ENCODE data around the gene RNF220. TPM values are rescaled to one million over a fixed set of nuclear protein-coding genes. Genes with fewer than 3 reads are reported as not detected.
"Not testable (repeated sequence)": the region's sequence is repeated elsewhere in the genome, so short reads cannot be mapped to it uniquely, and the experiment has no call there.

RNF220 gene
- polyA plus RNA-seq, 1 donor, result 59.6 TPM

DNA sequence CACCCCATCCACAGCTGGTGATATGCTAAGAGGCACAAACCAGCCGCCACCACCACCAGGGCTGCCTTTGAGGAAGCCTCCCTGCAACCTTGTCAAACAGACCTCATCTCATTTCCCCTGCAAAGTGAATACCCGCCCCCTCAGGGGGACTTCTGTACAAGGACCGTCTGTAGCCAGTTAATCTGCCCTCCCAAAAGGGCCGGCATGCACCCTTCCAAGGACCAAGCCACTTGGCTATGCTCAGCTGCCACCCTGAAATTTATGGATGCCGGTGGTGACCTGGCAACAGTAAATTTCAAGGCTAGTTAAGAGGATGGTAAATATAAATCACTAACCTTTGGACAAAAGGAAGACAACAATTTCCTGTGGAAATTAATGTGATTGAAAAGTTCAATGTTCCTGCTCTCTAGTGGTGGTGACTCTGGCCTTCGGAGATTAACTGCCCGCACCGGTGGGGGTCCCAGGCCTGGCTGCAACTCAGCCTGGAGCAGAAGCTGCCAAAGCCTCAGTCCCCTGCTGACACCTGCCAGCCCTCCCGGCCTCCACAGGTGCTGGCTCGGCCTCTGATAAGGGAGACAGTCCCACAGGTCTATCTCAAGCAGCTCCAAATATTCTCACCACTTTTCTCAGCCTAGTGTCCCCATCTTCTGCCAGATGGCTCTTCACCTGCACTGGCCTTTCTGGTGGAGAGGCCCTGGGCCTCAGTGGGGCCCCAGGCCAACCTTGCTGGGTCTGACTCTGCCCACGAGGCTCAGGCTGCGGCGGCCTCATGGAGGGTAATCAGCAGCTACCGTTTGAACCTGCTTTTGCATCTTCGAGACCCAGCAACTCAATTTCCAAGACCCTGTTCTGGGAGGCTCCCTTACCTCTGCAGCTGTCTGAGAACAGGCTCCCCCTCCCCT is 257.0 kb downstream of the RNF220 start:
- DNase-seq, result no peak

DNA sequence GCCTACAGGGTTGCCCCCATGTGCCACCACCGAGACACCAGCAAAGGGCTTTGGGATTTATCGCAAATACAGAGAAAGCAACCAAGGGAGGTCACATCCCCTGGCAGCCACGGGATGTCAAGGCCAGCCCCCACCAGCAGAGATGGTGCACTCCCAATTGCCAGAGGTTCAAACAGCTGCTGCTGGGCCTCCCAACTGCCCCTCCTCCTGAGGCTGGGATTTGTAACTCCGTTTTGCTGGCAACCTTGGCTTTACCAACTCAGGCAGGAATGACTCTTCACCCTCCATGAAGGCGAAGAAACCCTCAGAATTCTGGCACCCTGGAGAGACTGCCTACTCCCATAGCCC is 257.6 kb downstream of the RNF220 start:
- no peak for DNase-seq

- DNase-seq, result no peak
Observed at GRCh38 chr1:44663417-44663816, 258.4 kb downstream of the RNF220 start.

DNA sequence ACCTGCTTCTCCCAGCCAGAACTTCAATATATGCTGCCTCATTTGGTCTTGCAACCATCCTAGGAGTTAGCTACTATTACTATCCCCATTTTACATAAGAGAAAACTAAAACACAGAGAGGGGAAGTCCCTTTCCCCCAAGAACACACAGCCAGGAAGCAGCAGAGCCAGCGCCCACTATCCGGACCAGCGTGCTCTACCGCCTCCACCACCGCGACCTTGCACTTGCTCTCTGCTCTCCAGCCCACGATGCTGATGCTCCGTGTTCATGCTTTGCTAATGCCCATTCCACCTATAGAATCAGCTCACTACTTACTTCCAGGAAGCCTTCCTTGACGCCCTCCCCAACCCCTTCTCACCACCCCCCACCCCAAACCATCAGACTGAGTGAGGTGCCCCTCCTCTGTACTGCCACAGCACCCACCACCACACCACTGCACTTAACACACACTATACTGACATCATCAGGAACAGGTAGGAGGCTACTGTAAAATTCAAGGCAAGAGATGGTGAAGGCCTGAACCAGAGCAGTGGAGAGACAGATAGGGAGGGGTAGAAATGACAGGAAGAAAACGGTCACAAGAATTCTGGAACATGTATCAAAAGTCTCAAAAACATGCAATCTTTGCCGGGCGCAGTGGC is 259.8 kb downstream of the RNF220 start:
- no peak for DNase-seq

DNA sequence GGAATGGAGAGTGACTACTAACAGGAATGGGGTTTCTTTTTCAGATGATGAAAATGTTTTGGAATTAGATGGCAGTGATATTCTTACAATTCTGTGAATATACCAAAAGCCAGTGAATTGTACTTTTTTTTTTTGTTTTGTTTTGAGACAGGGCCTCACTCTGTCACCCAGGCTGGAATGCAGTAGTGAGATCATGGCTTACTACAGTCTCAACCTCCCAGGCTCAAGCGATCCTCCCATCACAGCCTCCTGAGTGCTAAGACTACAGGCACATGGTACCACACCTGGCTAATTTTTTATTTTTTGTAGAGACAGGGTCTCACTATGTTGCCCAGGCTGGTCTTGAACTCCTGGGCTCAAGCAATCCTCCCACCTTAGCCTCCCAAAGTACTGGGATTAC is 261.7 kb downstream of the RNF220 start:
- DNase-seq, result not testable (repeated sequence)

DNA sequence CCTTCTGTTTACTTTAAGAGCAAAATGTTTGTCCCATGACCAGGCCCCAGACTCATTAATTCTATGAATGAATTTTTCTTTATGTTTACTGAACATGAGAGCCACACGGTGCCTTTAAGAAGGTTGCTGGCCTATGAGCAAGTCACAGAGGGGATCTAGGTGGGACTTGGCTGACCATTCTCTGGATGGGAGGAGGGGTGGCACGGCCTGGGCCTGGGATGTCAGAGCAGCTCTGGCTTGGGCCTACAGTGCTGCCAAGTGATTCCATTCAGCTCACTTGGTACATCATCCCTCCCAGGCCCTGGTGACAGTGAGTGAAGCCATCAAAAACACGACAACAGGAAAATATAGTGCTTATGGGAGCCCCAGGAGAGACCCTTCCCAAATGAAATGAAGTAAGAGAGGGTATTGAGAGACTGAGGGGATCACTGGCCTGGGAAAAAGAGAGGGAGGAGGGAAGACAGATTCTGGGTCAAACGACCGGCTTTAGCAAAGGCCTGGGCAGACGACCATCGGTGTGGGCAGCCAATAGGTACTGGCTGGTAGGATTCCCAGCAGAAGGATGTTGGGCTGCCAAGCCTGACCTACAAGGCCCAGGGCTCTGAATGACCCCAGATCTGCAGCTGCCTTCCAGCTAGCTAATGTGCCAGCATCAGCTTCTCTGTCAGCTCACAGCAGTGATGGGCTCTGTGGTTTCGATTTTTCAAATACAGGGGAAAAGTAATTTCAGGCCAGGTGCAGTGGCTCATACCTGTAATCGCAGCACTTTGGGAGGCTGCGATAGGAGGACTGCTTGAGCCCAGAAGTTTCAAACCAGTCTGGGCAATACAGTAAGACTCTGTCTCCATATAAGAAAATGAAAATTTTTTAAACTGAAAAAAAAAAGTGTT is 265.9 kb downstream of the RNF220 start:
- no peak for DNase-seq

DNA sequence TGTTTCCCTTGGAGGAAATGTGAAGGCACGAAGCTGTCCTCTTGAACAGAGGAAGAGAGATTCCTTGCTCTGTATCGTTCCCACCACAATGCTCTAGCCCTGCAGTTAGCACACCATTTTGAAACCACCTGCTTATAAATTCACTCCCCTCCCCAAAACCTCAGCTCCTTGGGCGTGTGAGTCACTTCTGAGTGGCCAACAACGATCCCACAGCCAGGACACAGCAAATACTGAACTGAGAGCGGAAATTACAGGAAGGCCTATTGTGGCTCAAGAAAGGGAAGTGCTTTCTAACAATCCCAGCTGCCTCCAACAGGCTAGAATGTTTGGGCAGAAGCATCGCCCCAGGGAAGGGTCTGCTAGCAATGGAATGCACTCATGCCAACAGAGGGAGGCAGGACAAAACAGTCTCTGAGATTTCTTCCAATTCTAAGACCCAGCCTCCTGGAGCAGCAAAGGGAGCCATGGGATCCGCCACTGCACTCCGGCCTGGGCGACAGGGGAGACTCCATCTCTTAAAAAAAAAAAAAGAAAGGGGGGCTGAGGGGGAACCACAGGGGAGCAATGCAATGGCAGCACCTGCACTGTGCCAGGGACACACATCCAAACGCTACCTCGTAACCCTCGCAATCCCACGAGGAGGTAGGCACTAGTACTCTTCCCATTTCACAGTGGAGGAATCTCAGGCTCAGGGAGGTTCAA is 267.4 kb downstream of the RNF220 start:
- DNase-seq, result no peak

DNA sequence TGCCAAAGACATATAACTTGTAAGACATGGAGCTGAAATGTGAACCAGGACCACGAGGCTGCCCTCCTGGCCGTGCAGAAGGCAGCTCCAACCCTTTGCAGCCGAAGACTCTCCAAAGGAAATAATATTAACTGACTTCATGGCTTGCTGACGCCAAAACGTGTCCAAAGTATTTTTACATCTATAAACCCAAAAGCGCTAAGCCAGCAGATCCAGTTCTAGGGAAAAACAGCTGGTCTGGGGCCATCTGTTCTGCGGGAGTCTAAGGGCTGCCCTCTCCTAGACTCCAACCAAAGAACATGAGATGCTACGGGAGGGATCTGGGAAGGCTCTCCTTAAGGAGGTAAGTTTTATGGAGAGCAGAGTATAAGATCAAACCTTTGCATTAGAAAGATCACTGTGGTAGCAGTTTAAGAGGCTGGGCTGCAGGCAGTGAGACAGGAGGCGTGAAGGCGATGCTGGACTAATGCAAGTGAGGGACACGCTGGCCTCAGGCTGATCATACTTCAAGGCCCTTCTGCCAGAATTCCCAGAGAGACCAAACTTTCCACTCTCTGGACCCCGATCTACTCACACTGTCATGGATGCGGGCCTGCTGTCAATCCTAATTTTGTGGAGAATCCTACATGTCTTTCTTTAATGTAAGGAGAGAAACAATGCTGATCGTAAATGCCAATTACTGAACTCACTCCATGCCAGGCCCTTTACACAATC is 268.1 kb downstream of the RNF220 start:
- DNase-seq, result no peak

DNA sequence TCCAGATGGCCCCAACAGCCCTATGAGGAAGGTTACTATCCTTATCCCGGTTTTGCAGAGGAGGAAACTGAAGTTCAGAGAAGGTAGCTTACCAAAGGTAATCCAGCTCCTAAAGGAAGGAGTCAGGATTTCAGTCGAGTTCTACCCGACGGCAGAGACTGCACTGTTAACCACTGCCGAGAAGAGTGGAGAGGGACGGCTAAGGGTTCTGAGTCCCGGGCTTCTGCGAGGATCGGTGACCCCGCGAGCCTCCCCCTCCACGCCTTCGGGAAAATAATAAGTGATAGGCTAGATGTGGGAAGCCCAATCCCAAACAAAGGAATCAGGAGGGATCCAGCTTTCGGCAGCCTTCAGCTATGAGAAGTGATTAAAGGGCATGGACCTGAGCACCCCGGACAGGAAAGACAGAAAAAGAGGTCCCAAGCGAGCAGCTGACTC is 268.6 kb downstream of the RNF220 start:
- DNase-seq, result no peak

GRCh38 chr1:44674113-44675000 is 269.3 kb downstream of the RNF220 start, which contains the start of the genes ARMH1 and TMEM53:
Gene ARMH1, plus strand, starts transcription at chr1:44674714. Its CDS starts 14,984 bp downstream, at chr1:44689698.
Gene TMEM53, minus strand, starts transcription at chr1:44674481. Its CDS starts 90 bp downstream, at chr1:44674391.
- peak; percentile 97 for DNase-seq

DNA sequence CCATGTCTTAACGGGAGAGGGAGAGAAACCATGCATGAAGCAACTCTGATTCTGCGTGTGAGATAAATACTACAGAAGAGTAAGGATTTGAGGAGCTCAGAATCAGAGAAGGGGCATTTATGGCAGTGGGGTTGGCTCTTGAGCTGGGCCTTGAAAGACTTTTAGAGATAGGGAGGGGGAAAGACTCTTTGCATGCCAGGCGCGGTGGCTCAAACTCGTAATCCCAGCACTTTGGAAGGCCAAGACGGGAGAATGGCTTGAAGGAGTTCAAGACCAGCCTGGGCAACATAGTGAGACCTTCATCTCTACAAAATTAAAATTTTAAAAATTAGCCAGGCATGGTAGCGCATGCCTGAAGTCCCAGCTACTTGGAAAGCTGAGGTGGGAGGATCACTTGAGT is 270.1 kb downstream of the RNF220 start:
- no peak for DNase-seq

- DNase-seq, result no peak
Observed at GRCh38 chr1:44676484-44677200, 271.6 kb downstream of the RNF220 start.

GRCh38 chr1:44677201-44677766 is 272.2 kb downstream of the RNF220 start:
- DNase-seq, result no peak

- DNase-seq, result no peak
Observed at GRCh38 chr1:44678120-44678519, 273.1 kb downstream of the RNF220 start.

- DNase-seq, result no peak
Observed at GRCh38 chr1:44678626-44679025, 273.6 kb downstream of the RNF220 start.

DNA sequence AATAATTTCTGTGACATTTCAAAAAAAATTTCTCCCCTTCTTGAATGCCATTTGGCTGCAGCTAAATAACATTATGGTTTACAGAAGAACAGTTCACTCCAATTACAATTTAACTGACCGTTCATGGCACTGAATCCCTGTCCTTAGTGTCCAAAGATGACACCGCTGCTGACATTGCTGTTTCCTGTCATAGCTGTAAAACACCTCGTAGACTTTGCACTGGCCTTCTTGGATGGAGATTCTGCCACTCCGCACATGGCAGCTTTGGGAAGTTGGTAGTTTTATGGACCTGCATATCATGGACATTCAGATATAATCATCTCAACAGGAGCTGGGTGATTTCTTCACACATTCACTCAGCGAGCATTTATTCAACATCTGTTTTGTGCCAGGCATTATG is 274.4 kb downstream of the RNF220 start:
- no peak for DNase-seq

DNA sequence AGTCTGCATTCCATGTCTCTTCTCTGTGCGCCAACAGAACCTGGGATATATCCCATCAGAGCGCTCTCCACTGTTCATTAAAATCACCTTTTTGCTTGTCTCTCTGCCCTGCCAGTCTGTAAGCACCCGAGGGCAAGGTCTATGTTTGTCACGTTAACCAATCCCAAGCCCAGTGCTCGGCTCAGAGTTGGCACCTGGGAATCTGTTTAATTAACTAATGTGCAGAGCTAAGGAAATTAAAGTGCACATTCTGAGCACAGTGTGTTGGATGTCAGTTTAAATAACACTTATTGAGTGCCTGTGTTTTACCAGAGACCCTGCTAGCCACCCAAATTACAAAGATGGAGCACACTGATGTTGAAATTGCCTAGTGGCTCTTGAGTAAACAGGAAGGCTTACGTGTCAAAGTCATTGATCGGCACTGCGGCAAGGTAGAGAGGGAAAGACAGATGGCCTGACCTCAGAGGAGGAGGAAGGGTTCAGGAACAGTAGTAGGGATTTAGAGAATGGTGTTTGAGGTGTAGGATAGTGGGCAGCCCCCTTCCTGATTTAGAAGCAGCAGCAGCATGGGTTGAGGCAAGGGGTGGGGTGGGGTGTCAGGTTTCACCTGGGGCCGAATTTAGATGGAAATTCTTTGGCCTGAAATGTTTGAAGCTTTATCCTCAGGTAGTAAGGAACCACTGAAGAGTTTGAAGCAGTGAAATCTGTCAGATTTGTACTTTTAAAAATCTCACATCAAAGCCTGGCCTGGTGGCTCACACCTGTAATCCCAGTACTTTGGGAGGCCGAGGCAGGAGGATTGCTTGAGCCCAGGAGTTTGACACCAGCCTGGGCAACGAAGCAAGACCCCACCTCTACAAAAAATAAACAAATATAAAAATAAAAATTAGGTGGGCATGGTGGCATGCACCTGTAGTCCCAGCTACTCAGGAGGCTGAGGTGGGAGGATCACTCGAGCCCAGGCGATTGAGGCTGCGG is 277.1 kb downstream of the RNF220 start:
- no peak for DNase-seq

- DNase-seq, result no peak
Observed at GRCh38 chr1:44682883-44683265, 277.8 kb downstream of the RNF220 start.

Measured in hindlimb muscle (tissue), 1 donor.